Astrocyte of the hippocampus (primary cell): Measurements from ENCODE around the gene ULBP2.
"Not testable (repeated sequence)": the region's sequence is repeated elsewhere in the genome, so short reads cannot be mapped to it uniquely, and the experiment has no call there.

Experiments used
- DNase-seq: peaks from one replicate; pipeline ENCODE4 v3.0.0; 2011; ENCODE audit warnings: low read depth, low spot score

Gene ULBP2

DNA sequence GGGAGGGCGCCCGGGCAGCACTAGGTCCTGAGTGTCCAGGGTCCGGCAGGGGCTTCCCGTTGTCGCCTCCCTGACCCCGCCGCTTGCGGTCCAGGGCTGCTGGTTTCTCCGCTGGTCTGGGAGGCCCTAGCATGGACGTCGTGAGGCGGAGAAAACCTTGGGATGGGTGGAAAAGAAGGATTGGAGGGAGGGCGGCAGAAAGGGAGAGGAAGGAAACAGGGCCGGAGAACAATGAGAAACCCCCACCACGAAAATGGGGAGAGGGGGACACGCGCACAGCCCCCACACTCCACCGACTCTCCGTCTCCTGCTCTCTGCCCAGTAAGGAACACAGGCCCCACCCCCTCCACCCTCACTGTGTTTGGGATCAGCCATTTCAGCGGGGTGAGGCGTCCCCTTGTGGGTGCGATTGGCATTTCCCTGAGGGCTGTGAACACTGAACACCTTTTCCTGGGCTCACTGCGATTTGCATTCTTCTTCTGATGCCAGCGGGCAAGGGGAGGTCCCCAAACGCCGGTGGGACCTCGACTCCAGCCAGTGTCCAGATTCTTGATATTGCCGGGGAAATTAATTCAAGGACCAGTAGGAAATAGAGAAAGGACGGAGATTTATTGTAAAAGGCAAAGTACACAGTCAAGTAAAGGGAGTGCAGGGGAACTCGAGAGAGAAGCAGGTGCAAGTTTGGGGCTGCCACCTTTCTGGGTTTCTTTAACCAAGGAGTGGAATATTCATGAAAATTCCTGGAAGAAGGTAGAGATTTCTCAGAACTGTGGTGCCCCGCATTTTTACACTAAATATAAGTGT lies 15.6 kb upstream of the ULBP2 start:
- DNase-seq, result peak; percentile 91

DNA sequence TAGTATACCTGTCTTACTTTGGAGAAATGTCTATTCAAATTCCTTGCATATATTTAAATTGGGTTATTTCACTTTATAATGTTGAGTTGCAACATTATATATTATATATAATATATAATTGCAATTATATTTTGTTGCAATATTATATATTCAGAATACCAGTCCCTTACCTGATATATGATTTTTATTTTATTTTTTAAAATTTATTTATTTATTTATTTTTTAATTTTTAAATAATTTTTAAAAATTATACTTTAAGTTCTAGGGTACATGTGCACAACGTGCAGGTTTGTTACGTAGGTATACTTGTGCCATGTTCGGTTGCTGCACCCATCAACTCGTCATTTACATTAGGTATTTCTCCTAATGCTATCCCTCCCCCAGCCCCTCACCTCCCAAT lies 14.8 kb upstream of the ULBP2 start:
- DNase-seq, result not testable (repeated sequence)

DNA sequence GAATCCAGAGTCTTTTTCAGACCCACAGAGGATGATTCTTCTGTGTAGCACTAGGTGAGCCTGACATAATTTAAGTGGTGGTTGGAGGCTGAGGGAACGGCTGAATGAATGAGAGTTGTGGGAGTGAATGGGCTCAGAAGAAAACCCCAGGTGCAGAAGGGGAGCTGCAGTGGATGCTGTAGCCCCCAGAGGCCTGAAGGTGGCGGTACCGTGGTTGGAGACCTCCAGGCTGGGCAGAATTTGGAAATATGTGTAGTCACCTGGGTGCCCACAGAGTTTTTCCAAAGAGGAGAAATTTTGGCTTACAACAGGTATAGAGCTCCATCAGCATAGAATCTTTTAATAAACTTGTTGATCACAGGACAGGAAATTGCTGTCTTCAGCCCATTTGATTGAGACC lies 12.4 kb upstream of the ULBP2 start:
- DNase-seq, result no peak

DNA sequence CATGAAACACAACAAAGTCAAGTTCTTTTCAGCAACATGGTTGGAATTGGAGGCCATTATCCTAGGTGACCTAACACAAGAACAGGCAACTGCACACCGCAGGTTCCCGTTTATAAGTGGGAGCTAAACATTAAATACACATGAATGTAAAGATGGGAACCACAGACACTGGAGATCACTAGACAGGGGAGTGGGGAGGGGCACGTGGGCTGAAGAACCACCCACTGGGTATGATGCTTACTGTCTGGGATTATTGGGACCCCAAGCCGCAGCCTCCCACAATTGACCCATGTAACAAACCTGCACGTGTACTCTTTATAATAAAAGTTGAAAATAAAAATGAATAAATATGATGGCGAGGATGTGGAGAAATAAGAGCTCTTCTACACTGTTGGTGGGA lies 10.3 kb upstream of the ULBP2 start:
- DNase-seq, result no peak

DNA sequence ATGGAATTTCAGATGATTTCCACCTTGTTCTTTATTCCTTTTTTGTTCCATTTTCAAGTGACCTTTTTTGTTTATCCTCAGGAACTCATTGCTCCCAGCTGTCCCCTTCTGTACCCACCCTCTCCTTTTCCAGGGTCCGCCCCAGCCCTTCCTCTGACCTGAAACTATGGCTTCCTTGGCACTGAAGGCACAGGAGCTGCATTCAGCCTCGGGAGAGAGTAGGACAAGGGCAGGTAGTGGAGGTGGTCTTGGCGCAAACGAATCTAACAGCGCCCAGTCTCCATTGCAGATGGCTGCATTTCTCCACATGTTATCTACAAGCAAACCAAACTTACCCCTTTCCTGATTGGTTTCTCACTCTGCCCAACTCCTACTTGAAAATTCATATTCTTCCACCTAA lies 8.8 kb upstream of the ULBP2 start:
- no peak for DNase-seq

DNA sequence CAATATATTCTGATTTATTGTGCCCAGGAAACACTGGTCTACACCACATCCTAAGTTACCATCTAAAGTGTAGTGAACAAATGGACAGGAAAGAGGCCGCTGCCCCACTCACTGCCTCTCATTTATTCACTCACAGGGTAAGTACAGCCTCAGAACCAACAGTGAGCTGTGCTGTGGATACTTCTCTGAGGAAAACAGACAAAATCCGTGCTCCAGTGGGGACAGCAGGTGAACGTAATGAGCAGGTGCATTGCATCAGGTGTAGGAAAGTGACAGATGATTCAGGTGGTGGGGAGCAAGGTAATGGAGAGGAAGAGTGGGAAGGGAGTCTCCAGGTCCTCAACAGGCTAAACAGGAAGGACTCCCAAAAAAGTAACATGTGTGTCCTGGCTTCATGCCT lies 8.4 kb upstream of the ULBP2 start:
- DNase-seq, result no peak

DNA sequence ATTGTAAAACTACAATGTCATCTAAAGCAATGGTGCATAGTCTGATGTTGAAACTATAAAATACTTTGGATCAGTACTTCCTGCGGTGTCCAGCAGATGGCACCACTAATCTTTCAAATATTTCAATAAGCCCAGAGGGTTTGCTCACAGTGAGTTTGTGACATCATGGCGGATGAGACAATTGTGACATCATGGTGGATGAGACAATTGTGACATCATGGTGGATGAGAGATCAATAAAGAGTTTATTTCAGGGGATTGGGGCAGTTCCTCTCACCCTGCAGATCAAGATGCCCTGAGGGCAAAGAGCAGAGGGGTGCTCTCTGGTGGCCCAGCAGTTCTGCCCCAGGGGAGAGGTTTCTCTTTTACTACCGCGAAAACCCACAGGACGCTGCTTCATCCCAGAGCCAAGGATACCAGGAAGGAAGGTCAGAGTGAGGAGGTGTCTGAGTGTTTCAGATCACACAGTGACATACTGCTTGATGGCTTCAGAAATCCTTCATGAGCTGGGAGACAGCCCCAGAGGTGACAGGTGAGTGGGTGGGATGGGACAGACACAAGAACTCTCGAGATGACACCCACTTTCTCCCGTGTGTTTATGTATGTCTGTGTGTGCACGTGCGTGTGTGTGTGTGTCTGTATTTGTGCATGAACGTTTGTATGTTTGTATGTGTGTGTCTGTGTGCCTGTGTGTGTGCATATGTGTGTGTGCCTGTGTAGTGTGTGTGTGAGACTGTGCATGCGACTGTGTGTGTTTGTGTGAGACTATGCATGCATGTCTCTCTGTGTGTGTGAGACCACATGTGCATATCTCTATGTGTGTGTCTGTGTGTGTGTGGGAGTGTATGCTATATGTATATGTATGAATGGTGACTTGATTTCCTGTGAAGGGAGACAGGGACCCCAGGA lies 7.3 kb upstream of the ULBP2 start:
- DNase-seq, result peak; percentile 84

DNA sequence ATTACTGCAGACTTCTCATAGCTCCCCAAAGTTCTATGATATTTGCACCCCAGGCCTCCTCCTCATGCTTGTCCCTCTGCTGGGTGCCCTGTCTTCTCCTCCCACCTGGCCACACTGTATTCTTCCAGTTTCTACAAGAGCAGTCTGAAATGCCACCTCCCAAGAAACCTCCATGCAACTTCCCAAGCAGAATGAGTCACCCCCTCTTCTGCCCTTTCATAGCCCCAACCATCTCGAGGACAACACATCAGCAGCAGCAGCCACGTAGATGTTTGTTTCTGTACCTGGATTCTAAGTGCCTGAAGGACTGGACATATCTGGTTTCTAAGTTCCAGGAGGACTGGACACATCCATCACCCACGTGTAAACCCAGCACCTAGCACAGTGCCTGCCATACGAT lies 6.6 kb upstream of the ULBP2 start:
- peak; percentile 20 for DNase-seq

DNA sequence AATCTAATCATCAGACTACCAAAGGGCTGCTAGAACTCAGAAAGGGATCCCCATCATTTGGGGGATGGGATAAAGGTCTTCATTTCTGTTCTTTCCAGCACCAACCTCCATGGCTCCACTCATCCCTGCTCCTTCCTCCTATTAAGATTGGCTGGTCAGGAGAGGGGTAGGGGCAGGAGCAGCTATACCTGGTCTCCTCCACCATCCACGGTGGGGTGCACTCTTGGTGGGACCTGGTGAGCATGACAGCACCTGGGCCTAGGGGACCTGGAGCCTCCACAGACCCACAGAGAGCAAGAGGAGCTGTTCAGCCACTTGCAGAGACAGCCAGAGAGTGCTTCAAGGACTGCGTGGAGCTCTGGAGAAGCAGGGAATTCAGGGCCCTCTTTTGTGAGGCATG lies 6.1 kb upstream of the ULBP2 start:
- DNase-seq, result no peak

DNA sequence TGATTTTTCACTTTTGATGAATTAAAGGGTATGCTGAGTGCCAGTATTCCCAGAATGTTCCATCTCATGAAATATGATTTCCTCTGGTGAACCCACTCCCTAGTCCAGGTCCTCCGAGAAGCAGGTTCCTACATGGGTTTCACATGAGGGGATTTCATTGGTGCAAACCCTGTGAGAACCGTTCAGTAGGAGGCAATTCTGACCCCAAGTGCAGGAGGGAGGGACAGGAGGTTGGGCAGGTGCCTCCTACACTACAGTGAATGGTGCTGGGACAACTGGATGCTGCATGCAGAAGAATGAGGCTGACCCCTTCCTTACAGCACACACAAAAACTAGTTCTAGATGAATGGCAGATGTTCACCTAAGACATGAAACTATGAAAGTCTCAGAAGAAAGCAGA lies 5.1 kb upstream of the ULBP2 start:
- no peak for DNase-seq

DNA sequence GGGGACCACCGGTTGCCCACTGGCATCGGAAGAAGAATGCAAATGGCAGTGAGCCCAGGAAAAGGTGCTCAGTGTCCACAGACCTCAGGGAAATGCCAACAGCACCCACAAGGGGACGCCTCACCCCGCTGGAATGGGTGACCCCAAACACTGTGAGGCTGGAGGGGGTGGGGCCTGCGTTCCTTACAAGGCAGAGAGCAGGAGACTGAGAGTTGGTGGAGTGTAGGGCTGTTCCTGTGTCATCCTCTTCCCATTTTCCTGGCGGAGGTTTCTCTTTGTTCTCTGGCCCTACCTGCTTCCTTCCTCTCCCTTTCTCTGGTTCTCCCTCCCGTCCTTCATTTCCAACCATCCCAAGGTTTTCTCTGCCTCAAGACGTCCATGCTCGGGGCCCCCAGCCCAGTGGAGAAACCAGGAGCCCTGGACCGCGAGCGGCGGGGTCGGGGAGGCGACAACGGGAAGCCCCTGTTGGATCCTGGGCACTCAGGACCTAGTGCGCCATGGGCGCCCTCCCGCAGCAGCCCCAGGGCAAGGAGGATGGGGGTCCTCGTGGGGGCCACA lies 3.7 kb upstream of the ULBP2 start:
- not testable (repeated sequence) for DNase-seq

DNA sequence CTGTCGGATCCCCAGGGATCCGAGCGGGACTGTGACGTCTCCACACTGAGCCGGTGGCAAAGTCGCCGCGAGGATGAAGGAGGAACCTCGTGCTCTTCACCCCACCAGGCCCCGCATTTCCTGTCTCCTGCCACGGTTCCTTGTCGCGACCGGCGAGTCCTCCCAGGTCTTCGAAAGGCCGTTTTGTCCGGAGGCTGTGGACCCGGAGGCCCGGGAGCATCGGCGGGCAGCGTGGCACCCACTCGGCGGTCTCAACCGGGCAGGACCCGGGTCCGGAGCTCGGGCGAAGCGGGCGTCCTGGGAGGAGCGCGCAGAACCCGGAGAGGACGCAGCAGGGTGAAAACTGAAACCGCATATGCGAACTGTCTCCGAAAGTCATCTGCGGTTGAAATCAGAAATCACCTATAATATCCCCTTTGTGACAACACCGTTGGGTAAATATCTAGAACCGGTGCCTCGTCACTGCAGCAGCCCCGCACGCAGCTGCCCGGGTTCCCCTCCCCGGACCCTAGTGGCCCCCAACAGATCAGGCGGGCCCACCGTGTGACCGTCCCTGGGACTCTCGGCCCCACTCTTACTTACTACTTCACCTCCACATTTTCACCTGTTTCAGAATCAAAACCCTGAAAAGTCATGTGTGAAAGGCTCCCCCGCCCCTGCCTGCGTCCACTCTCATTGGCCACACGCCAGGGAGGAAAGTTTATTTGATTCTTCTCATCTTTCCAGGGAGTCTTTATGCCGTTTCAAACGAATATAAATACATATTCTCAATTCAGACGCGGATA lies 3.1 kb upstream of the ULBP2 start:
- peak; percentile 38 for DNase-seq

DNA sequence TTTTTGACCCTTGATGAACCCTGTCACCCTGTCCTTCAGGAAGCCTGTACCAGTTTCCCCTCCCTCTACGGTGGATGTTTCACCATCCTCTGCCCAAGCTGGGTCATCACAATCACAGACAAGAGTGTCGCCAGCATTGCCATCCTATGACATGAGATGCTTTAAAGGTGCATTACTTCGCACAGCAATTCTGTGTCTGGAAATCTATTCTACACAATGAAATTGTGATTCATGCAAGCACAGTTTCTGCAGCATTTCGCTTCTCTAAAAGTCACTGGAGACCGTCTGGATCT lies 2.5 kb upstream of the ULBP2 start:
- no peak for DNase-seq

DNA sequence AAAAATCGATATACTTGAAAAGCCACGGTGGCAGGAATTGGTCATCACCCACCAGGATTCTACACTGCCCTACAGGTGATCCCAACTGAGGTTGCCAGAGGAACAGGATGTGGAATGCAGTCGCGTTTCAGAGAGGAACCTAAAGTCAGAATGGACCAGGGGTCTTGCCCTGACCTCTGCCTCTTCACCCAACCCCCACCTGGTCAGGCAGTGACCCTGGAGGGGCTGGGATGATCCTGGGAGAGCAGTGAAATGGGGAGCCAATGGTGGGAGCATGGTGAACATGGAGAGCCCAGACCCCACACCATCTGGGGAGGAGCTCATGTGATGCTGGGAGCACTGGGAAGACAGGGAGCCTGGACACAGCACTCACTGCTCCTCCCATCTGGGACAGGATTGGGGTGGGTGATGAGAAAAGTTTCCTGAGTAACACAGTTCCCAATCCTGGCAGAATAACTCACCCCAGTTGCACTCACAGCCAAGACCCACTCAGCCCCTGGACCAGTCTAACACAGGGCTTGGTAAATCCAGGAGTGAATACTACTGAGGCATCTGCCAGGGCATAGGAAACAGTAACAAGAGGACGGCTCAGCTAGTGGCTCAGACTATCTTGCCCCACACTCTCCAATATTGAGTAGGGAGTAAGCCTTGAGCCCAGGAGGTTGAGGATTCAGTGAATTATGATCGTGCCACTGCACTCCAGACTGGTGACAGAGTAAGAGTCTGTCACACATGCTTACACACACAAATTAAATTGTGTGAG lies 1.7 kb upstream of the ULBP2 start:
- no peak for DNase-seq

DNA sequence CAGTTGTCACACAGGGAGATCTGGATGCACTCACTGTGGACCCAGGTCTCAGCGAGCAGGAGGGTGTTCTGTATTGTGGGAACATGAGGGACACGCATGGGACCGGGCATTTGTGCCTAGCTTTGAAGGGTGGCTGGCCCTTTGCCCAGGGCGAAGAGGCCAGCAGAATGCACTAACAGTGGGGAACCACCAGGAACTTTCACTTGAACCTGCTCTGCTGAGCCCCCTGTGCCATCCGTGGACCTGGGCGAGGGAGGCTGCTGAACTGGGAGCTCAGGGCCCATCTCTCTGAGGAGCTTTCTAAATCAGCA lies 1.2 kb upstream of the ULBP2 start:
- DNase-seq, result no peak

DNA sequence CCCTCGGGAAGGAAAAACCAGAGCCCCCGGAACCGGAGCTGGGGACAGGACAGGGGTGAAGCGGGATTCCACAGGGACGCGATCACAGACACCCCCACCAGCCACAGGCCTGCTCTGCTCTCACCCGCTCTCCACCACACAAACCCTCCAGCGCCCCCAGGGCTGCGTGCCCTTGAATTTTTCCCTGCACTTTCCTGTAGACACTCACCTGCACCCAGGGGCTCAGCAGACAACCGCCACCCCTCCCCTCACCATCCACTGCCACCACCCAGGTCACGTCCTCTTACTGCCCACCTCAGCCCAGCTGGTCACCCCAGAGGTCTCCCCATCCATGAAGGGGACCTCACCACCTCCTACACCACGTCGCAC lies 631 bp downstream of the ULBP2 start:
- no peak for DNase-seq

DNA sequence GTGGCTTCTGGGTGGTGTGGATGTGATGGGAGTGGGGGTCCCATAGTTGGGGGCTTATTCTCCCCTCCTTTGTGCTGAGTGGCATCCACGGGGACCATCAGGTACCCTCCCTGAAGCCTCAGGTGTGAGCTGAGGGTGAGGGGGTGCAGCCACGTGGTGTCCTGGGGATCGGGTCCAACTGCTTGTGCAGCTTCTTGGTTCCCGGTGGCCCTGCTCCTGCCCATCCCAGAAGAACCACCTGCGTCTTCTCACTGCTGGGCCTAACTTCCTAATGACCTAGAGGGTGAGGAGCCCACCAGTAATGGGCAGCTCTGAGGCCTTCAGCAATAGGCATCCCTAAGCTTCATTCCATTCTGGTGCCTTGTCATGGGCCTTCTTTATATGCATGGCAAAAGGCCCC lies 1.5 kb downstream of the ULBP2 start:
- DNase-seq, result not testable (repeated sequence)

DNA sequence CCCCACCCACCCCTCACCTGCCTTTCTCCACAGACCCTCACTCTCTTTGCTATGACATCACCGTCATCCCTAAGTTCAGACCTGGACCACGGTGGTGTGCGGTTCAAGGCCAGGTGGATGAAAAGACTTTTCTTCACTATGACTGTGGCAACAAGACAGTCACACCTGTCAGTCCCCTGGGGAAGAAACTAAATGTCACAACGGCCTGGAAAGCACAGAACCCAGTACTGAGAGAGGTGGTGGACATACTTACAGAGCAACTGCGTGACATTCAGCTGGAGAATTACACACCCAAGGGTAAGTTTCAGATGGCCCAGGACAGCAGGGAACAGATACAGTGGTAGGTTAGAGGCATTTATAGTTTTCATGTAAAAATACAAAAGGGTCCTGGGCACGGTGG lies 3.5 kb downstream of the ULBP2 start:
- DNase-seq, result not testable (repeated sequence)

DNA sequence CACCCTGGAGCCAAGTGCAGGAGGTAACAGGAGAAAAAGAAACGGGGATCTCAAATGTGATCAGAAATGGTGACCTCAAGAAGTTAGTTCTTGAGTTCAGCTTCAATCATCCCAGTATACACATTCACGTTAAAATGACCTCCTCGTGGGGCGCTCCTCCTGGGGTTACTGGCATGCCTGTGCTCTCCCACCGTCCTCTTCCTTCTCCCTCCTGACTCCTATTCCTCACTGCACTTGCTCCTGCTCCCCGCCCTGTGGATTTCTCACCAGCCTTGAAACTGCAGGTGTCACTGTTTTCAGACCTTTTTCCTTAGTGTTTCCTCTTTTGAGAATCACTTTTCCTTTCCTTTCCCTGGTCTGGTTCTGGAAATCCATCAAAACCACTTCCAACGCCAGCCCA lies 4.8 kb downstream of the ULBP2 start:
- not testable (repeated sequence) for DNase-seq

DNA sequence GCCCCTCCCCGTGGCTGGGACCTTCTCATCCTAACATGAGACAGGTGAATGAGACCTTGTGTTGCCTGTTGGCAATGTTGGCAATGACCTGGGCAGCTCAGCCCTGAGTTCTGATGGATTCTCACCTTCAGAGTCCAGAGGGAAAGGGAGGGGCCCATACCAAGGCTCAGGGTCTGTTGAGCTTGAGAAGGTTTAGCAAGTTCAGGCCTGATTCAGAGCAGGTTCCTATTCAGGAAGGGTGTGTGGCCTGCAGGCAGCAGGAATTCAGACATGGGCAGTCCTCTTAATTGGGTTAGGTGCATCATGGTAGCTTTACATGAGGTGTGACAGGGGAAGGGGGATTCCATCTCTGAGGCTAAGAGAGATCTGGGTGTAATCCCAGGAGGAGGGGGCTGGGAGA lies 5.7 kb downstream of the ULBP2 start:
- DNase-seq, result not testable (repeated sequence)

DNA sequence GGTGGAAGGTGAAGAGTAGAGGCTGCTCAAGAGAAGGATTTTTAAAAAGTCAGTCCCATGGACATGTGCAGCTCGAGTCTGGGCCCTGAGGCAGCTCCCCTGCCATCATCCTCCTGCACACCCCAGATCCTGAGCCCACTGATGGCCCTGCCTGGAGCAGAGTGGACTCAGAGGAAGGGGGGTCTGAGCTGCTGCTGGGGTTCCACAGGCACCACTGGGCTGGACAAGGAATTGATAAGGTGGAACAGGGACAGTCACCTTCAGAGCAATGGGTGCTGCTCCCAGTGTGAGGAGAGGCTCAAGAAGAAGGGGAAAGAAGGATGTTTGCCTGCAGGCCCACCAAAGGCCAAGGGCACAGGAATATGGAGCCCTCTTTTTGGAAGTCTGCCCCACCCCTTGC lies 6.2 kb downstream of the ULBP2 start:
- no peak for DNase-seq

DNA sequence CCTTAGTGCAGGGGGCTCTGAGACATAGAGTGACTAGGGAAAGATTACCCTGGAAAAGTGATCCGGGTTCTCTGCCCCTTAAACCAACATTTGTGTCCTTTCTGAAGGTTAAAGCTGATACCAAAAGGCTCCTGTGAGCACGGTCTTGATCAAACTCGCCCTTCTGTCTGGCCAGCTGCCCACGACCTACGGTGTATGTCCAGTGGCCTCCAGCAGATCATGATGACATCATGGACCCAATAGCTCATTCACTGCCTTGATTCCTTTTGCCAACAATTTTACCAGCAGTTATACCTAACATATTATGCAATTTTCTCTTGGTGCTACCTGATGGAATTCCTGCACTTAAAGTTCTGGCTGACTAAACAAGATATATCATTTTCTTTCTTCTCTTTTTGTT lies 6.8 kb downstream of the ULBP2 start:
- DNase-seq, result no peak
